HEK293T (cell line): ENCODE data around the gene ST8SIA2.

Source experiments
- CTCF ChIA-PET: fragments of 350-600 bp; formaldehyde crosslinking; extraction: SDS; loops from one replicate; lab custom pipeline; 2021; ENCODE audit warnings: antibody characterized with exemption, inconsistent platforms; lab: Yijun Ruan, JAX
- POLR2A ChIA-PET: fragments of 350-600 bp; formaldehyde crosslinking; extraction: SDS; loops from one replicate; lab custom pipeline; 2020; ENCODE audit warnings: antibody characterized with exemption, inconsistent platforms; lab: Yijun Ruan, JAX
- DNase-seq: peaks from one replicate; pipeline ENCODE4 v3.0.0; 2012; ENCODE audit warnings: mixed read lengths; ENCODE audit errors: extremely low spot score
- ARNT ChIP-seq: fragments of 450-650 bp; IDR thresholded peaks from 2 replicates; pipeline ENCODE4 v1.6.1; 2017; ENCODE audit warnings: mild to moderate bottlenecking
- BHLHE40 ChIP-seq: fragments of 450-650 bp; IDR thresholded peaks from 2 replicates; pipeline ENCODE4 v1.6.1; 2016; ENCODE audit warnings: mild to moderate bottlenecking, moderate library complexity, borderline replicate concordance
- CTBP1 ChIP-seq: fragments of 450-650 bp; IDR thresholded peaks from 2 replicates; pipeline ENCODE4 v1.6.1; 2016; ENCODE audit warnings: borderline replicate concordance
- ELF4 ChIP-seq: fragments of 450-650 bp; IDR thresholded peaks from 2 replicates; pipeline ENCODE4 v1.6.1; 2017; ENCODE audit warnings: antibody characterized with exemption
- FOXA1 ChIP-seq: fragments of 450-650 bp; IDR thresholded peaks from 2 replicates; pipeline ENCODE4 v1.6.1; 2016; ENCODE audit warnings: mild to moderate bottlenecking
- FOXK2 ChIP-seq: fragments of 450-650 bp; IDR thresholded peaks from 2 replicates; pipeline ENCODE4 v1.6.1; 2016; ENCODE audit warnings: mild to moderate bottlenecking
- FOXM1 ChIP-seq: fragments of 450-650 bp; IDR thresholded peaks from 2 replicates; pipeline ENCODE4 v1.6.1; 2017; ENCODE audit warnings: mild to moderate bottlenecking, borderline replicate concordance
- HDGF ChIP-seq: fragments of 450-650 bp; IDR thresholded peaks from 2 replicates; pipeline ENCODE4 v1.6.1; 2017; ENCODE audit warnings: antibody characterized with exemption, borderline replicate concordance
- L3MBTL2 ChIP-seq: fragments of 450-650 bp; conservative IDR thresholded peaks from 2 replicates; pipeline ENCODE4 v1.6.1; 2016; ENCODE audit warnings: mild to moderate bottlenecking
- LEF1 ChIP-seq: fragments of 450-650 bp; IDR thresholded peaks from 2 replicates; pipeline ENCODE4 v1.6.1; 2017; ENCODE audit warnings: mild to moderate bottlenecking, borderline replicate concordance
- NFRKB ChIP-seq: fragments of 450-650 bp; IDR thresholded peaks from 2 replicates; pipeline ENCODE4 v1.6.1; 2016; ENCODE audit warnings: mild to moderate bottlenecking, moderate library complexity
- SP1 ChIP-seq: fragments of 450-650 bp; IDR thresholded peaks from 2 replicates; pipeline ENCODE4 v1.6.1; 2017
- SUZ12 ChIP-seq: fragments of 450-650 bp; IDR thresholded peaks from 2 replicates; pipeline ENCODE4 v1.6.1; 2016; ENCODE audit warnings: mild to moderate bottlenecking
- TARDBP ChIP-seq: fragments of 450-650 bp; IDR thresholded peaks from 2 replicates; pipeline ENCODE4 v1.6.1; 2016
- ZNF384 ChIP-seq: fragments of 450-650 bp; IDR thresholded peaks from 2 replicates; pipeline ENCODE4 v1.6.1; 2016
- TF ChIP-seq, protein P1 (sequence below): fragments of 450-650 bp; IDR thresholded peaks from 2 replicates; pipeline ENCODE4 v1.6.1; 2016

ST8SIA2 gene

DNA sequence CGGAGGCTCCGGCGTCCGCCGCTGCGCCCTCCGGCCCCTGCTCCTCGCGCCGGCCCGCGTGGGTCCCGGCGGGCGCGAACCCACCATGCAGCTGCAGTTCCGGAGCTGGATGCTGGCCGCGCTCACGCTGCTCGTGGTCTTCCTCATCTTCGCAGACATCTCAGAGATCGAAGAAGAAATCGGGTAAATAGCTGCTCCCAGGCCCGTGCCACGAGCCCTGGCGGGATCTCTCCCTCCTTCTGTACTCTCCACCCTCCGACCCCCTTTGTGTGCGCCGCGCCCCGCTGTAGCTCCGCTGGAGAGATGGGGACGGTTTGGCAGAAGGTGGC, 263 bp downstream of the ST8SIA2 start:
- CTCF ChIA-PET: interaction anchor here (0.6 to 1.4 kb wide), 2 partner anchors 8 to 9 kb away, joined by 3 read pairs; no protein-coding TSS in a partner anchor
- no peak for DNase-seq
- TF ChIP-seq ARNT (no peak), NFRKB (no peak), FOXM1 (no peak), TARDBP (no peak), SP1 (no peak), ZNF384 (no peak), ELF4 (no peak), LEF1 (no peak), BHLHE40 (no peak), CTBP1 (no peak), HDGF (no peak), L3MBTL2 (no peak), FOXK2 (no peak), SUZ12 (no peak), FOXA1 (no peak)
- TF ChIP-seq, protein P1, sequence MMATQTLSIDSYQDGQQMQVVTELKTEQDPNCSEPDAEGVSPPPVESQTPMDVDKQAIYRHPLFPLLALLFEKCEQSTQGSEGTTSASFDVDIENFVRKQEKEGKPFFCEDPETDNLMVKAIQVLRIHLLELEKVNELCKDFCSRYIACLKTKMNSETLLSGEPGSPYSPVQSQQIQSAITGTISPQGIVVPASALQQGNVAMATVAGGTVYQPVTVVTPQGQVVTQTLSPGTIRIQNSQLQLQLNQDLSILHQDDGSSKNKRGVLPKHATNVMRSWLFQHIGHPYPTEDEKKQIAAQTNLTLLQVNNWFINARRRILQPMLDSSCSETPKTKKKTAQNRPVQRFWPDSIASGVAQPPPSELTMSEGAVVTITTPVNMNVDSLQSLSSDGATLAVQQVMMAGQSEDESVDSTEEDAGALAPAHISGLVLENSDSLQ: no peak
- POLR2A ChIA-PET: interaction anchor here (0.9 to 1.7 kb wide), 2 partner anchors 8 to 49 kb away, joined by 3 to 5 read pairs; no protein-coding TSS in a partner anchor

GRCh38 chr15:92394309-92395097, 822 bp downstream of the ST8SIA2 start:
- ChIA-PET CTCF (interaction anchor here (1.4 kb wide), 1 partner anchor 10 kb away, joined by 3 read pairs; no protein-coding TSS in a partner anchor), POLR2A (interaction anchor here (1.7 kb wide), 1 partner anchor 8 kb away, joined by 5 read pairs; no protein-coding TSS in a partner anchor)
- no peak for TF ChIP-seq CTBP1
- TF ChIP-seq FOXA1: no peak
- no peak for TF ChIP-seq LEF1
- TF ChIP-seq BHLHE40: no peak
- TF ChIP-seq NFRKB: no peak
- TF ChIP-seq SP1: no peak
- TF ChIP-seq TARDBP: no peak
- no peak for TF ChIP-seq ZNF384
- TF ChIP-seq, protein P1: no peak
- TF ChIP-seq SUZ12: no peak
- no peak for TF ChIP-seq ARNT
- no peak for TF ChIP-seq L3MBTL2
- no peak for TF ChIP-seq ELF4
- no peak for TF ChIP-seq HDGF
- TF ChIP-seq FOXK2: no peak
- TF ChIP-seq FOXM1: no peak
- no peak for DNase-seq

GRCh38 chr15:92395098-92395635, 1.5 kb downstream of the ST8SIA2 start:
- no peak for TF ChIP-seq NFRKB
- no peak for TF ChIP-seq BHLHE40
- no peak for TF ChIP-seq TARDBP
- TF ChIP-seq CTBP1: no peak
- no peak for TF ChIP-seq FOXK2
- no peak for TF ChIP-seq FOXA1
- TF ChIP-seq HDGF: no peak
- no peak for TF ChIP-seq SP1
- TF ChIP-seq SUZ12: no peak
- no peak for TF ChIP-seq ELF4
- no peak for TF ChIP-seq L3MBTL2
- DNase-seq: no peak
- ChIA-PET POLR2A (no interaction called here), CTCF (no interaction called here)

- CTCF ChIA-PET: interaction anchor here (0.6 kb wide), 1 partner anchor 19 kb away, joined by 5 read pairs; no protein-coding TSS in a partner anchor
- TF ChIP-seq LEF1 (no peak), NFRKB (no peak), SUZ12 (no peak), HDGF (no peak), CTBP1 (no peak), L3MBTL2 (no peak), BHLHE40 (no peak), FOXK2 (no peak), FOXA1 (no peak), FOXM1 (no peak), ELF4 (no peak), ZNF384 (no peak), ARNT (no peak), SP1 (no peak), TARDBP (no peak)
- TF ChIP-seq, protein P1: no peak
- POLR2A ChIA-PET: no interaction called here
- DNase-seq: no peak
Measured at GRCh38 chr15:92399271-92399950, 5.7 kb downstream of the ST8SIA2 start.

DNA sequence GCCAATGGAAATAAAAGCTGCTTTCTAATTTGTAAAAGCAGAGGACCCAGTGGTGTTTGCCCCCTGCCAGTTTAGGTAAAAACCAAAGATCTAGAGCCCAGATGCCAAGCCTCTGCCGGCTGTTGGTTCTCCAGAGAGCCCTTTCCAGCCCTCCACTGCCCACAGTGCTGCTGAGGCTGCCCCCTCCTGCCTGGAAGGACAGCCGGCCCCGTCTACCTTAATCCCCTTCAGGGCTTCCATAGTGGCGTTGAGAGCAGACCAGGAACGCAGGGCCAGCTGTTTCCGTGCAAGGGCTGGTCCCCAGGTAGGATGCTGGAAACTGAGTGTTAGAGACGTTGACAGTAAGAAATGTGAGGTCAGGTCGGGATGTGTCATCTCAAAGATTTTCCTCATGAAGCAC, 6.9 kb downstream of the ST8SIA2 start:
- CTCF ChIA-PET: interaction anchor here (0.5 to 2.2 kb wide), 2 partner anchors 9 to 295 kb away, joined by 3 to 9 read pairs; no protein-coding TSS in a partner anchor
- POLR2A ChIA-PET: no interaction called here
- TF ChIP-seq FOXM1: no peak
- no peak for TF ChIP-seq CTBP1
- TF ChIP-seq HDGF: no peak
- TF ChIP-seq SUZ12: no peak
- no peak for TF ChIP-seq ELF4
- TF ChIP-seq ARNT: no peak
- TF ChIP-seq SP1: no peak
- no peak for TF ChIP-seq BHLHE40
- TF ChIP-seq, protein P1: no peak
- TF ChIP-seq FOXA1: no peak
- no peak for TF ChIP-seq TARDBP
- no peak for TF ChIP-seq L3MBTL2
- no peak for DNase-seq
